MV-4-11 (cell line): ENCODE results near the gene CD44.

Experiments
- DNase-seq: peaks from one replicate; lab custom pipeline; 2025; lab: John Stamatoyannopoulos, UW

CD44 gene

GRCh38 chr11:35139722-35140282 is 831 bp downstream of the CD44 start:
- DNase-seq, result no peak

GRCh38 chr11:35141071-35141470 is 2.1 kb downstream of the CD44 start:
- no peak for DNase-seq

- peak; percentile 84 for DNase-seq
Measured at GRCh38 chr11:35141571-35141971, 2.6 kb downstream of the CD44 start.

- no peak for DNase-seq
Measured at GRCh38 chr11:35142481-35143075, 3.6 kb downstream of the CD44 start.

GRCh38 chr11:35143297-35144135 is 4.5 kb downstream of the CD44 start:
- no peak for DNase-seq

- DNase-seq, result peak; percentile 87
Measured at GRCh38 chr11:35144136-35144741, 5.3 kb downstream of the CD44 start.

GRCh38 chr11:35144806-35145205 is 5.8 kb downstream of the CD44 start:
- peak; percentile 27 for DNase-seq

- peak; percentile 97 for DNase-seq
Measured at GRCh38 chr11:35145271-35145670, 6.3 kb downstream of the CD44 start.

GRCh38 chr11:35146074-35146521 is 7.1 kb downstream of the CD44 start:
- DNase-seq, result peak; percentile 31

GRCh38 chr11:35146711-35147110 is 7.7 kb downstream of the CD44 start:
- peak; percentile 61 for DNase-seq

- no peak for DNase-seq
Measured at GRCh38 chr11:35147235-35147634, 8.3 kb downstream of the CD44 start.

GRCh38 chr11:35148163-35148837 is 9.3 kb downstream of the CD44 start:
- DNase-seq, result no peak

- DNase-seq, result no peak
Measured at GRCh38 chr11:35150454-35150853, 11.5 kb downstream of the CD44 start.

- no peak for DNase-seq
Measured at GRCh38 chr11:35151241-35151640, 12.3 kb downstream of the CD44 start.

GRCh38 chr11:35151683-35152280 is 12.8 kb downstream of the CD44 start:
- no peak for DNase-seq

GRCh38 chr11:35152575-35152974 is 13.6 kb downstream of the CD44 start:
- DNase-seq, result no peak

GRCh38 chr11:35153280-35153679 is 14.3 kb downstream of the CD44 start:
- DNase-seq, result no peak

GRCh38 chr11:35154952-35155351 is 16.0 kb downstream of the CD44 start:
- DNase-seq, result no peak

- no peak for DNase-seq
Measured at GRCh38 chr11:35155677-35156076, 16.7 kb downstream of the CD44 start.

GRCh38 chr11:35157814-35158700 is 19.1 kb downstream of the CD44 start:
- DNase-seq, result no peak
